ENCODE results near the gene CLEC18C.
"Not testable (repeated sequence)": the region's sequence is repeated elsewhere in the genome, so short reads cannot be mapped to it uniquely, and the experiment has no call there.

Gene CLEC18C

DNA sequence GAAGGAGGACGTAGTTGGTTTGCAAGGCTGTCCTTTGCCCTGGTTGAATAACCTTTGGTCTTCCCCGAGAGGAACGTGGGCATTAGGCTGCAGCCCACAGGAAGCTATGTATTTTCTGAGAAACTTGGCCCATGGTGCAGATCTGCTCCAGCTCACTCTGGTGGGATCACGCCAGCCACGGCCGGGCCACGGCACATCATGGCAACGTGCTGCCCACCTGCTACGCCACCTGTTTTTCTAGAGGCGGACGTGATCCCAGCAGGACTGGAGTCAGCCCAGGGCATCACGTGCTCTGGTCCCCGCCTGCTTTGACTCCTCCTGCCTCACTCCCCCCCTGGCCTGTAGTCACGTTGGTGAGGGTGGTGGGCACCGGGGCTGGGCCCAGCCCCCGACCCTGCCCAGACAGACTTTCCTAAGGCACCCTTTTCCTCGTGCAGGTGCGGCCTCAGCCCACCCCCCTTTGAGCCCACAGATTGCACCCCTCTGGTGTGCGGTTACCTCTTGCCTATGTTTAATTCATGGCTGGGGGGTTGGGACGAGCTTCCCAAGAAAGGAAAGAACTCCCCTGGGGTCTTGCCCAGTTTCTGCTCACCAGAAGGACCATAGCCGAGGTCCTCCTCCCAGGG, at the start of gene CLEC18C:
Gene CLEC18C (plus strand): TSS at position 576 of the 626 bp plus-strand sequence. CDS start 492 bp downstream, outside the sequence.
- not testable (repeated sequence) for DNase-seq

DNA sequence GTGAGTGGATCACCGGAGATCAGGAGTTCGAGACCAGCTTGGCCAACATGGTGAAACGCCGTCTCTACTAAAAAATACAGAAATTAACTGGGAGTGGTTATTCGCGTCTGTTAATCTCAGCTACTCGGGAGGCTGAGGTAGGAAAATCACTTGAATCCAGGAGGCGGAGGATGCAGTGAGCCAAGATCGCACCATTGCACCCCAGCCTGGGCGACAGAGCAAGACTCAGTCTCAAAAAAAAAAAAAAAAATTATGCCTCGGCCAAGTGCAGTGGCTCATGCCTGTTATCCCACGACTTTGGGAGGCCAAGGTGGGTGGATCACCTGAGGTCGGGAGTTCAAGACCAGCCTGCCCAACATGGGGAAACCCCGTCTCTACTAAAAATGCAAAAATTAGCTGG, 49.8 kb upstream of the CLEC18C start:
- not testable (repeated sequence) for DNase-seq

DNA sequence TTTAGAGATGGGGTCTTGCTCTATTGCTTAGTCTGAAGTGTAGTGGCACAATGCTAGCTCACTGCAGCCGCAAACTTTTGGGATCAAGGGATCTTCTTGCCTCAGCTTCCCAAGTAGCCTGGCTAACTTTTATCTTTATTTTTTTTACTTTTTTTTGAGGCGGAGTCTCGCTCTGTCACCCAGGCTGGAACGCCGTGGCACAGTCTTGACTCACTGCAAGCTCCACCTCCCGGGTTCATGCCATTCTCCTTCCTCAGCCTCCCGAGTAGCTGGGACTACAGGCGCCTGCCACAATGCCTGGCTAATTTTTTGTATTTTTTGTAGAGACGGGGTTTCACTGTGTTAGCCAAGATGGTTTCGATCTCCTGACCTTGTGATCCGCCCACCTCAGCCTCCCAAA, 47.4 kb upstream of the CLEC18C start:
- DNase-seq: not testable (repeated sequence)

DNA sequence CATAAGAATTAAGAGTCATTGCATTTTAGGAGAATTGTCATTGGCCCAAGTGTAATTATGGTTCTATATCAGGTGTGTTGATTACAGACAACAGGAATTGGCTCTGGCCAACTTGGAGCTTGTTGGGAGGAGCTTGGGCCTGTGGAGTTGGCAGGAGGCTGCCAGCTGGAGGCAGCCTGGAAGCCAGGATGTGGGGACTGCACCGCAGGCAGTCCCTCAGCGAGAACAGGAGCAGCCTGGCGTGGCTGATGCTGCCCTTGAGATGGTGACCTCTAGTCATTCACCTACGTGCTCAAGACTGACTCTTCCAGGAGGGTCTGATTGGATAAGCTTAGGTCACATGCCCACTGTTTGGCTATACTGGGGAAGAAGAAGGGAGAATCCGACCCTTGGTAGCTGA, 45.9 kb upstream of the CLEC18C start:
- DNase-seq: not testable (repeated sequence)

DNA sequence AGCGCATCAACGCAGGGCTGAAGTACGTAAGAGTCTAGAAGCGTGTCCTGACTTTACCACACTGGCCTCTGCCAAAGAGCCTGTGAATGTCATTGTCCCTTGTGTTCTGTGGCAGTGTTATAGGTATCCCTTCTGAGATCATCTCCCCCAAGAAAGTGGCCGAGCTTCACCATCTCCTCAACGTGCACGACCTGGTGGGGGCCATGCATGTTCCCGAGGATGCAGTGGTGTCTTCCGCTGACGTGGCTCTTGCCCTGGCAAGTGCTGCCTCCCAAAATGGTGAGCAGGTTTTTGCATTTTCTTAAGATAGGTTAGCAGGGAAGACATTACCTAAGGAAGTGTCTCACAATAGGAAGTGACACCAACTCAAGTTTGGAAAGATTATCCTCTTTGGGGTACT, 44.7 kb upstream of the CLEC18C start:
- DNase-seq: not testable (repeated sequence)

DNA sequence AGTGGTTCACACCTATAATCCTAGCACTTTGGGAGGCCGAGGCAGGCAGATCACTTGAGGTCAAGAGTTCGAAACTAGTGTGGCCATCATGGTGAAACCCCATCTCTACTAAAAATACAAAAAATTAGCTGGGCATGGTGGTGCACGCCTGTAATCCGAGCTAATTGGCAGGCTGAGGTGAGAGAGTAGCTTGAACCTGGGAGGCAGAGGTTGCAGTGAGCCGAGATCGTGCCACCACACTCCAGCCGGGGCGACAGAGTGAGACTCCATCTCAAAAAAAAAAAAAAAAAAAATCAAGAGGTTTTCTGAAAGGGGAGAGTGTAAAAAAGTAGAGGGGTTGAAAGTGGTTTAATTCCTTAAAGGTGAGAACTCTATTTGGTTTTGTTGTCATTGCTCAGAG, 37.8 kb upstream of the CLEC18C start:
- not testable (repeated sequence) for DNase-seq

DNA sequence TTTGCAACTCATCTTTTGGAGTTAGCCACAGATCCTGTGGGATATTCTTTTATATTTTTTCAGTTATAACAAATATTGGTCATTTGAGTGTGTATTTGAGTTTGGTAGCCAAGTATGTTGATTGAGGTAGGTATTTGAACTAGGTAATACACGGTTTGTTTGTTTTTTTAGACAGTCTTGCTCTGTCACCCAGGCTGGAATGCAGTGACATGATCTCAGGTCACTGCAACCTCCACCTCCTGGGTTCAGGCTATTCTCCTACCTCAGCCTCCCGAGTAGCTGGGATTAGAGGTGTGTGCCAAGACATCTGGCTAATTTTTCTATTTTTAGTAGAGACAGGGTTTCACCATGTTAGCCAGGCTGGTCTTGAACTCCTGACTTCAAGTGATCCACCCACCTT, 37.0 kb upstream of the CLEC18C start:
- DNase-seq: not testable (repeated sequence)

DNA sequence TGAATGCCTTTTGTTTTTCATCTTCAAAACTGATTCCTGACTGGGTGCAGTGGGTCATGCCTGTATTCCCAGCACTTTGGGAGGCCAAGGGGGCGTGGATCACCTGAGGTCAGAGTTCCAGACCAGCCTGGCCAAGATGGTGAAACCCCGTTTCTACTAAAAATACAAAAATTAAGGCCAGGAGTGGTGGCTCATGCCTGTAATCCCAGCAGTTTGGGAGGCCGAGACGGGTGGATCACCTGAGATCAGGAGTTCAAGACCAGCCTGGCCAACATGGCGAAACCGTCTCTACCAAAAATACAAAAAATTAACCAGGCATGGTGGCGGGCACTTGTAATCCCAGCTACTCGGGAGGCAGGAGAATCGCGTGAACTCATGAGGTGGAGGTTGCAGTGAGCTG, 30.8 kb upstream of the CLEC18C start:
- not testable (repeated sequence) for DNase-seq

DNA sequence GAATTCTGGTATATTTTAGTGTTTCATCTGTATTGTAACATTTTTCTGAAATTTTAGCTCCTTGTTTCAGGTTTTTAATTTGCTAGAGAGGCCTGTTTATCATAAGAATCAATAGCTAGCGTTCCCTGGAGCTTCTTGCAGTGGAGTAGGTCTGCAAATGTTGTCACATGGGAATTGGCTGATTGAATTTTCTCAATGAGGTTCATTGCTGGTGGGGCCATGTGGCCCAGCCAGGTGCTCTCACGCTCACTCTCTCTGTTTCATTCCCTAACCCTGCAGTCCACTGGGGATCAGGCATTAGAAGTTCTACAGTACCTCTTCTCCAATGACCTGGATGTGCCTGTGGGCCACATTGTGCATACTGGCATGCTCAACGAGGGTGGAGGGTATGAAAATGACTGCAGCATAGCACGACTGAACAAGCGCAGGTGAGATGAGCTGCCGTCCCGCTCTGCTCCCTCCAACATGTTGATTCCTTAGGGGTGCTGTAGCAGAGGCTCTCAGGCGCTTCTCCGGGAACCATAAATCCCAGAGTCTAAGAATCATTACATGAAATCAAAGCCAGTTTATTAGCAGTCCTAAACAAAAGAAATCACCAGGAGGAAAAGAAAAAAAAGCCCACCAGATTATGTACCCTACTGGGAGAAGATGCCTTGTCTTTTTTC, 30.2 kb upstream of the CLEC18C start:
- DNase-seq: not testable (repeated sequence)

DNA sequence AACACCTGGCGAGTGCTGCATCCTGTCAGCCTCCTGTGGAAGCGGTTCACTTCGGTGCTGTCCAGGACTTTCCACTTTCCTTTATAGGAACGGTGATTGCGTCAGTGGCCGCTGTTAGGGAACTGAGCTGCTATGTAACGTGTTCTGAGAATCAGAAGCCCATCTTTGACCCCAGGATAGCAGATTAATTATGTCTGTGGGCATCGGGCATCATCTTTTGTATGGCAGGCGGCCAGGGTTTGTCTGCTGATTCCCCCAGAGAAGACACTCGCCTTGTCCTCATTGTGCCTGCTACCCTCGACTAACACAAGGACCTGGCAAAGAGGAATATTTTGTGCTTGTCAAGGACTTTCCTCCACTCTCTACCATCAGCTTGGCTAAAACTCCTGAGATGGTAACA, 25.7 kb upstream of the CLEC18C start:
- not testable (repeated sequence) for DNase-seq

DNA sequence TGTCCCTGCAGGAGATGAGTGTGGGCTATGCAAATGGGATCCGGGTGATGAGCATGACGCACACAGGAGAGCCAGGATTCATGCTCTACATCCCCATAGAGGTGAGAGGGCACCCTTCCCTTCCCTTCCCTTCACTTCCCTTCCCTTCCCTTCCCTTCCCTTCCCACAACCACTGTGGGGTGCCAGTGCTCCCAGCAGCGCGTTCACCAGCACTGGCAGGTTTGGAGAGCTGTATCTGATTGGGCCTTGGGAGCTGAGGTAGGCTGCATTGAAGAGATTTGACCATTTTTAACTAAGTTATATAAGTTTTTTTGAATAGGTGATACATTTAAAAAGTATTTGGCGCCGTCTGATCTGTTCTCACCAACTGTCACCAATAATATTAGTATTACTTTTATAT, 25.1 kb upstream of the CLEC18C start:
- not testable (repeated sequence) for DNase-seq

DNA sequence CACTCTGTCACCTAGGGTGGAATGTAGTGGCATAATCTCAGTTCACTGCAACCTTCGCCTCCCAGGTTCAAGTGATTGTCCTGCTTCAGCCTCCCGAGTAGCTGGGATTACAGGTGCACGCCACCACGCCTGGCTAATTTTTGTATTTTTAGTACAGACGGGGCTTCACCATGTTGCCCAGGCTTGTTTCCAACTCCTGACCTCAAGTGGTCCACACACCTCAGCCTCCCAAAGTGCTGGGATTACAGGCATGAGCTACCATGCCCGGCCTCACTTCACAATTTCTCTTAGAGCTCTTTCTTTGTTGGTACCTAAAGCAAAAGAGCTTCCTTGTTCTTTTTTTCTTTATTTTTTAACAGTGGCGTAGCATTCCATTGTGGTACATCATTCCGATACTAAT, 24.3 kb upstream of the CLEC18C start:
- not testable (repeated sequence) for DNase-seq

DNA sequence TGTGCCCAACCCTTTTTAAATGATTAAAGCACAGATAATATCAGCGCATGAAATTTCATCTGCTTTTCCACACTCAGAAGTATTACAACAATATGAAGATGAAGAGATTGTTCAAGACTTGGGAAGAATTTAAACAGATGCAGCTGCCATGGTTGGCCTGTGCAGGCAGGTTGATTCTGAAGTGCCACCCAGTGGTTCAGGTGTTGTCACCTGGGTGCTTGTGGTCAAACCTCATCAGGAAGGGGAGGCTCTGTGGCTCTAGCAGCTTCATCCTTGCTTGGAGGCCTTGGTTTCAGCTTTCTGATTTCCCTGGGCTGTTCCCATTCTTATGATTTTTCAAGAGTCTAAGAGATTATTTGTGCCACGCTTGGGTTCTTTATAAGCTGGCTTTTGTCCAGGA, 22.2 kb upstream of the CLEC18C start:
- no peak for DNase-seq

DNA sequence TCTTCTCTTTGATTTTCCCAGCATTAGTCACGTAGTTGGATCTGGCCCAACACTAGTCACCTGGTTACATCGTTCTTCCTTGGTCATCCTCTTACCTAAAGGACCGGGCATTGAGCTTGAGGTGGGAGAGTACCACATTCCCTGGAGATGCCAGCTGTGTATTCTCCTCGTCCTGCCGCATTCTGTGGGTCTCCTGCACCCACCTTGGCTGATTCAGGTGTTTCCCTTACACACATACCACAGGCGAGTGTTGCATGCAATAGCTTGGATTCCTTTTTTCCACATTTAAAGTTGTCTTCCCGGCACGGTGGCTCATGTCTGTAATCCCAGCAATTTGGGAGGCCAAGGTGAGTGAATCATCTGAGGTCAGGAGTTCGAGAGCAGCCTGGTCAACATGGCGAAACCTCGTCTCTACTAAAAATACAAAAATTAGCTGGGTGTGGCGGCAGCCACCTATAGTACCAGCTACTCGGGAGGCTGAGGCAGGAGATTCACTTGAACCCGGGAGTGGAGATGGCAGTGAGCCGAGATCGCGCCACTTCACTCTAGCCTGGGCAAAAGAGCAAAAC, 21.6 kb upstream of the CLEC18C start:
- no peak for DNase-seq

DNA sequence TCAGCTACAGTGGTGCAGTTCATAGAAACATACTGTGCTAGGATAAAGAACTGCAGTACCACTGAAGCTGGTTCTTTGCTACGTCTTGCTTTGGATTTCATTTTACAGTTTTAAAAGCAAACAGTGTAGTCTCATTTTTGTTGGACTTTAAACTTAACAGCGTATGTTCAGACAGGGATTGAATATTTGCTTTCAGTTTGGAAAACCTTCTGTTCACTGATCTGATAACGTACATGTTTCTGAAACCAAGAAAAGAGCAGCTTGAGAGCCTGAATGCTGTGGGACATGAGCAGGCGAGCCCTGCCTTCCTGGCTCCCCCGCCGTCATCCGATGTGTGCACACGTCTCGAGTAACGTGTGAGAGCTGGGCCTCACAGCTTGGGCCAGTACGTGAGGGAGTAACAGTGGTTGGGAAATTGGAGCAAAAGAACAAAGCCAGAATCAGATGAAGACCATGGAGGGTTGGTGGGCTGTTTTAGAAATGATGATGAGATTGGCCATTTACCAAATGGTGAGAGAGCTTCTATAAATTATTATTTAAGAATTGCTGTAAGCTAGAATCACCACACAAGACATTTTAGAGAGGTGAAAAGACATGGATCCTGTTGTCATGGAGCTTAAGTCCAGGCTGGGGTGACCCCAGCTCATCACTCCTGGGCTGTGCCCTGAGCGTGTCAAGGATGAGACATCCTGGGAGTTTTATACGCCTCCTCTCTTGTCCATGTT, 20.8 kb upstream of the CLEC18C start:
- no peak for DNase-seq

DNA sequence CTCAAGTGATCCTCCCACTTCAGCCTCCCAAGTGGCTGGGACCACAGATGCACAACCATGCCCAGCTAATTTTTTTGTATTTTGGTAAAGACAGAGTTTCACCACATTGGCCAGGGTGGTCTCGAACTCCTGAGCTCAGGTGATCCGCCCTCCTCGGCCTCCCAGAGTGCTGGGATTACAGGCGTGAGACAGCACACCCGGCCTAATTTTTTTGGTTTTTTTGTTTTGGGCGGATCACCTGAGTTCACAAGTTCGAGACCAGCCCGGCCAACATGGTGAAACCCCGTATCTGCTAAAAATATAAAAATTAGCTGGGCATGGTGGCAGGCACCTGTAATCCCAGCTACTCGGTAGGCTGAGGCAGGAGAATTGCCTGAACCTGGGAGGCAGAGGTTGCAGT, 18.9 kb upstream of the CLEC18C start:
- not testable (repeated sequence) for DNase-seq

DNA sequence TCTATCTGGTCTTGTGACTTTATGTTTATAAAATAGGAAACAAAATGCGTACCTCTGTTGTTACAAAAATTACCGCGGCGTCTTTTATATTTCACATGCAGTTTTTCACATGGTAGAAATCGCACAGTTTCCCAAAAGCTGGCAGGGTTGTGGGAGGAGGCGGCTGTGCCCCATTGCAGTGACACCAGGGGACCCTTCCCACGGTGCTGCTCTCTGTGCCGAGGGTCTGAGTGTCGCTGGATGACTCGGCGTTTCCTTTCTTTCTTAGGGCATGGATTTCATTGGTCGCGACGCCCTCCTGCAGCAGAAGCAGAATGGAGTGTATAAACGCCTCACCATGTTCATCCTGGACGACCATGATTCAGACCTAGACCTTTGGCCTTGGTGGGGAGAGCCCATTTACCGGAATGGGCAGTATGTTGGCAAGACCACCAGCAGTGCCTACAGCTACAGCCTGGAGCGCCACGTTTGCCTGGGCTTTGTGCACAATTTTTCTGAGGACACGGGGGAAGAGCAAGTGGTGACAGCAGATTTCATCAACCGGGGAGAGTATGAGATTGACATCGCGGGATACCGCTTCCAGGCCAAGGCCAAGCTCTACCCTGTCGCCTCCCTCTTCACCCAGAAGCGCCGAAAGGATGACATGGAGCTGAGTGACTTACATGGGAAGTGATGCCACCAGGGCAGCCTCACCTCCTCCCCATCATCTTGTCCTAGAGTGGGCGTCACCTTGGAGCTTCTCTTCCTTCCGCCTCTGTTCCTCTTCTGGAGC, 17.2 kb upstream of the CLEC18C start:
- DNase-seq: no peak

DNA sequence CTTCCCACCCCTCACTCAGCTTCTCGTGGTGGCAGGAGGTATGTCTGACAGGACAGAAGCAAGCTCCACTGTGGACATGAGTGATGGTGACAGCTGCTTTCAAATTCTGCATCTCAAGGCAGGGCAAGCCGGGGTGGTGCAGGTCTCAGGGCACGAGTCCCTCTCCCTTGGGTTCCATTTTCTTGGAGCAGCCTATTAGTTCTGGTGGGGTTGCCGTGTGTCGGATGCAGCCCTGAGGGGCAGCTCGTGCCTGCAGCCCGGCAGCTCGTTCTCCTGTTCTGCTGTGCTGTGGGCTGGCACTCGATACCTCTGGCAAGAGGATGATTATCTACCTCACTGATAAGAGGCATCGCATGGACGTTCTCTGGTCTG, 16.5 kb upstream of the CLEC18C start:
- DNase-seq: no peak

DNA sequence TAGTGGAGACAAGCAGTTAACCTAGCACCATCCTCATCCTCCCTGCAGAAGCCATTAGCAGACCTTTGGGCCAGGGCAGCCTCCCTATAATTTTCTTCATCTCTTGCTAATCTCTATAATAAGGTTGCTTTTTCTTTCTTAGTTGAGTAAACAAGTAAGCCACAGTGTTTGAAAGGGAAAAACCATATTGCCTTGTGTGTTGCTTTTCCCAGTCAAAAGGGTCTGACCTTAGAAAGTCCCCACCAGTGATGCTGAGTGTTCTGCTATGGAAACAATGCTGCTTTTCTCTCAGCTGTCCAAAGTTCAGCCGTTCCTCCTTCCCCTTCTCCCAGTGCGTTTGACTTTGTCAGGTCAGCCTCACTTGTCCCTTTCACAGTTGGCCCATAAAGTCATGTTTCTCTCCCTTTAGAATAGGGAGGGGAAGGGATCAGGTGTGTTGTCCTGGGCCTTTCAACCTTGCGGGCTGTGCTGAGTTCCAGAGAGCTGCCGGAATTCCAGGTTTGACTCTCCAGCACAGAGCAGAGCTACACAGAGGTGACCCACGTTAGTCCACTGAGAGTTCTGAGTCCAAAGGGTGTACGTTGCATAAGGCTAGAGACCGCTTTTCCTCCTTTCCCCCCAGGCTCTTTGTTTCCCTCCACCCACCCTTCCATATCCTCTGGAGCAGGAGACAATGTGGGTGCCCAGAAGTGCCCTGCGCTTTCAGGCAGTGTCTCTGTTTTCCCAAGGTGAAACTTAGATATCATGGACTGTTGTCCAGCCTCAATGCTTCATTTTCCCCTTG, 15.9 kb upstream of the CLEC18C start:
- DNase-seq: no peak

DNA sequence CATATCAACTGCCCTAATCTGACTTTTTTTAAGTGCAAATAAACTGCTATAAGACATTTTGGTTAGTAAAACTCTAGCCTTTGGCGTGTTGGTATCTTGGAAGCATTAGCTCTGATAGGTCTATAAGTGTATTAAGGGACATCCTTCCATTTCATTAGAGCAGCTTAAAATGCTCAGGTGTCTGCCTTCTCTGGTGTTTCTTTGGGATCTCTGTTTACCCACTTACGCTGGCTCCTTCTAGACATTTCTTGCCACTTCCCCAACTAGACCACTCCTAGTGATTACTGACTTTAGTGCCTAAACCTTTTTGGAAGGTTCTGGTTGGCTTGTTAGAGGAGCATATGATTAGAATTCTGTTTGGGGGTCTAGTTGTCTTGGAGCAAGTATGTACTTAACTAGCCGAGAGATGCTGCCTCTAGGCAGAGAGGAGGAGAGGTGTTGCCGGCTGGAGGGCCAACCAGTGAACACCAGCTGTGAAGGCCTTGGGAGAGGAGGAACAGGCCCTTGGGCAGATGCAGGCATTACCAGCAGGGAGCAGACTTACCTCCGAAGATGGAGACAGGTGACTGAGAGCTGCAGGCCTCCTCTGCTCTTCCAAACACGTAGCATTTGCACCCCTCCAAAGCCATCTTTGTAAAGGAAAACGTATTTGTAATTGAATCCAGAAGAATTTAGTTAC, 15.2 kb upstream of the CLEC18C start:
- DNase-seq: no peak

Data from NCI-H1048 (cell line).